Occipital lobe (tissue), 2 donors: ENCODE results near the gene SCAI. TPM values are rescaled to one million over a fixed set of nuclear protein-coding genes. Genes with fewer than 3 reads are reported as not detected.
"Not testable (repeated sequence)": the region's sequence is repeated elsewhere in the genome, so short reads cannot be mapped to it uniquely, and the experiment has no call there.

Experiments
- DNase-seq: peaks from one replicate; lab custom pipeline; 2025; lab: John Stamatoyannopoulos, UW
- total RNA-seq: library from RNA; depleted of rRNA; stranded (reverse); fragments of >200 nt; gene quantifications from one replicate; pipeline ENCODE4 v1.2.3, GENCODE V29; 2014

Gene SCAI
- total RNA-seq, result 51.3 TPM

DNA sequence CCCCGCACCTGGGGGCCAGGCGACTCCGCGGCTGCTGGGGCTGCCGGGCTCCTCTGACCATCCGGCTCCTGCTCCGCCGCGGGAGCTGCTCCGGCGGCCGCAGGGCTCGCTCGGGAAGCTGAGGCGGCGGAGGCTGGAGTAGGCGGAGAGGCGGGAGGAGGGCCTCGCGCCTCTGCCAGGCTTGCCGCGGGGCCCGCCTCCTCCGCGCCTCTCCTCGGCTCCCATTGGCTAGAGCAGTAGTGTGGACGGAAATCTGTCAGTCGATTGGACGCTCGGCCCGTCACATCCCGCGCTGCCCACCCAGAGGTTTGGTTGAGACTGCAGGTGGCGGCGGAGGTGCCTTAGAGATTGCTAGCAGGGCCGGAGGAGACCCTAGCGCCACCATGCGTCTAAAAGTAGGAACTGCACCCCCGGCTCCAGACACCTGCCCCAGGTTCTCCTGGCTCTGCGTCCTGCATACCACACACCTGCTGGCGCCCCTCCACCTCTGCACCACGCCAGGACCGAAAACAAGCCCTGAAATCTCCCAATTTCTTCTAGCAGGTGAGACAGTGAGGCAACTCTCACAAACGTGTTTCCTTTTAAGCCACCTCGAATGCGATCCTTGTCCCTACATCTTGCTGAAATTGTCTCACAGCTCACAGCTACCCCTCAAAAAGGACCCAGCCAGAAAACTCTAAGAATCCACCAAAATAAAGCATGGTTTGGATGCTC lies at the start of gene SCAI:
SCAI (minus strand) TSS at position 152 of the 714 bp plus-strand sequence; CDS start at position 61, 91 bp downstream.
- peak; percentile 98 for DNase-seq

DNA sequence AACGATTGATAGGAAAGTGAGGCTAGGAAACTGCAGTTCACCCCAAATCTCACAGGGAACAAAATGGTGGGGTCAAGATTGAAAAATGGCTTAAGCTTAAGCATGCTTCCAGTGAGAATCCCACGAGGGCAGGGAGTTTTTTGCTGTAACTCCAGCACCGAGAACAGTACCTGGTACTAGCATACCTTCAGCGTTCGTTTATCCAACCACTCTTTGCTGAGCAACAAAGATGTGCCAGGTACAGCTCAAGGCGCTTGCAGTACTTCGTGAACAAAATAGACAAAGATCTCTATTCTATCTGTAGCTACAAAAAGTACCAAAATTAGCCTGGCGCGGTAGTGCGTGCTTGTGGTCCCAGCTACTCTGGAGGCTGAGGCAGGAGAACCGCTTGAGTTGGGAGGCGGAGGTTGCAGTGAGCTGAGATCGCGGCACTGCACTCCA lies 47.1 kb upstream of the SCAI start:
- no peak for DNase-seq

DNA sequence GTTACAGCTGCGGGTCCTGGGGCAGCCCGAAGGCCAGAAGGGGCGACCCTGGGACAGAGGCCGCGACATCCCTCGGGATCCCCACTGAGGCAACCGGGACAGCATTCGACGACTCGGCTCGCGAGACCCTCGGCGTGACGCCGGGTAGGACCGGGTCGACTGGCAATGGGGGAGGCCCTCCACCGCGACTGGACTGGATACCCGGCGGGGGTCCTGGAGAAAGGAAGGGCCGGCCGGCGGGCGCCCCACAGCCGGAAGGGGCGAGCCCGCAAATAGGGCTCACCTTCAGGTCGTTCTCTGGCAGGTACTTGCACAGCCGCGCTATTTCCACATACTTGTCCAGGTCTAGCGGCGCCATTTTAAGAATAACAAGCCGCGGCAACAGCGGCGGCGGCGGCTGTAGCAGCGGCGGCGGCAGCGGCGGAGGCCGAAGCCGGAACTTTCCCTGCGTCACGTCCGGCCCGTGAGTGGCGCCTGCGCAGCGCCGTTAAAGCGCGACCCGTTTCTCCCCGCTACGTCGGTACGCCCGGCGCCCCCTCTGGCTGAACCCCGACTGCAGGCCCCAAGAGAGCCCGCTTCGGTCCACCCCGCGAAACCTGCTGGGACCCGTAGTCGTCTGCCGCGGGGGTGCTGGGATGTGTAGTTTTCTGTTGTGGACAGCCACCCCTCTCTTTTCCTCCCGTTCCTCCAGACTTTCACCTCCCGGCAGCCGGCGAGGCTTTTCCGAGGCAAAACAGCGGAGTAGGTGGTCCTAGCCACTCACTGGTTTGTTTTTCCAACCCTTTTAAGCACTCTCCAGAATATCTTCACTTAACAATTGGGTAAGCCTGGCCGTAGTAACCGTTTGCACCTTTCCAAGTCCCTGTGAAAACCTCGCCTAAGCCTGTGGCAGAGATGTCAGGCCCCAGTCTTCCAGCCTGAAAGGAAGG lies 46.3 kb upstream of the SCAI start, which contains the start of gene PPP6C:
PPP6C (minus strand) TSS at position 443 of the 929 bp plus-strand sequence; CDS start at position 358, 85 bp downstream.
- peak; percentile 95 for DNase-seq

DNA sequence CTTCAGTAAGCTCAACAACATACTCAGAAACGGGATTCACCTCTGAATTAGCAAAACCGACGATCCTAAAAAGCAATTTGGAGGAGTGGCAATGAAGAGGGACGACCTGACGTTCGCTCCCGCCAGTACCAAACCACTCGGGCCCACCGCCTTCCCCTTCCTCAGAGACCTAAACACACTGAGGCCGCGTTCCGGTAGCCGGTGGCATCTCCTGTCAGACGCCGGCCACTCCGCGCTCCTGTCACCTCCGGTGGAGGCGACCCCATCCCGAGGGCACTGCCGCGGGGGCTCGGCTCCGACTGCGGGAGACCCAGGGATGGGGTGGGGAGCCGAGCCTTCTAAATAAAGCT lies 45.7 kb upstream of the SCAI start:
- DNase-seq, result no peak

DNA sequence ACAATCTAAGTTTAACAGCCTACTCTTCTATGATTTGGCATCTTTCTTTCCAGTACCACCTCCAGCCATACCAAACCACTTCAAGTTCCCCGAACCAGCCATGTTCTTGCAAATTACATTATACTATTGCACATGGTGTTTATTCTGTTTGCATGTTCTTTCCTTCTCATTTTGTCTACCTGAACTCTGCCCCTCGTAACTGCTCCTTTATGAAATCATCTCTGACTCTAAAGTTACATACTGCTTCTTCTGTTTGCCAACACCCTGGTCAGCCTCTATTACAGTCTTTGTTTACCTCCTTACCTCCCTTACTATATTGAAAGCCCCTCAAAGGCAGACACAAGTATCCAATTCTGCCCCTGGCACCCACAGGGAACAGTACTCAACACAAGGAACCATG lies 40.2 kb upstream of the SCAI start:
- no peak for DNase-seq

DNA sequence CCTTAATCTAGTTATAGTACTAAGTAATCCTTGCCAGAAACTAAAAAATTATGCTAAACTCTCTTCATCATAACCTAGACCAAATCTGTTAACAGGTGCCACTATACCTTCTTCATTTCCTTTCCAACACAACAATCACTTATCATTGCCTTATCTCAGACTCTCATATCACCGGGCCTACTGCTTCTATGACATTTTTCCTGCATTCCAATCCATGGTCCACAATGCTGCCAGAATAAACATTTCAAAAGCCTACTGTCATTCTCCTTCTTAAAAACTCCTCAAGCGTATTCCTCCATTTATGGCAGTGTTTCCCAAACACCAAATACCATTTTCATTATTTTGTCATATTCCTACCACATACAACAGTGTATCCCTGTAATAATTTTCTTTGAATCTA lies 39.7 kb upstream of the SCAI start:
- DNase-seq, result no peak

DNA sequence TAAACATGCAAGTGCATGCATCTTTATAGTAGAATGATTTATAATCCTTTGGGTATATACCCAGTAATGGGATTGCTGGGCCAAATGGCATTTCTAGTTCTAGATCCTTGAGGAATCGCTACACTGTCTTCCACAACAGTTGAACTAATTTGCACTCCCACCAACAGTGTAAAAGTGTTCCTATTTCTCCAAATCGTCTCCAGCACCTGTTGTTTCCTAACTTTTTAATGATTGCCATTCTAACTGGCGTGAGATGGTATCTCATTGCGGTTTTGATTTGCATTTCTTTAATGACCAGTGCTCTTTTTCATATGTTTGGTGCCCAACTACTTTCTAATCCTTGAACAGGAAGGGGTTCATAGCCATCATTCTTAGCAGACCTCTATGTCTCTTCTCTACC lies 38.4 kb upstream of the SCAI start:
- not testable (repeated sequence) for DNase-seq

DNA sequence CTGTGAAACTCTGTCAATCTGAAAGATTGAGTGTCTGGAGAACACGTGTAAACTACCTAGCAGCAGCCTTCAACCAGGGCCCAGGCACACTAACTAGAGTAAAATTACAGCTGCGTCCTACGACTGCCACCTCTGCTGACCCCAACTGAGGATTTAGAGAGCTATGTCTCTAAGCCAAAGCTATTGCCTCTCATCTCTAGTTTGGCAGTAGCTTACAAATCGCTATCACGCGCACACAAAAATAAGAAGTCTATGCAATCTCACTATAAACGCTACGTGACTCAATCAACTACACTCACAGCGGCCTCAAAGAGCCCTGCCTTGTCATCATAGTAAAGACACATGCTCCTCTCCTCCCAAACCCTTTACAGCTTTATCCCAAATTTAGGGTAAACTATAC lies 37.5 kb upstream of the SCAI start:
- no peak for DNase-seq

DNA sequence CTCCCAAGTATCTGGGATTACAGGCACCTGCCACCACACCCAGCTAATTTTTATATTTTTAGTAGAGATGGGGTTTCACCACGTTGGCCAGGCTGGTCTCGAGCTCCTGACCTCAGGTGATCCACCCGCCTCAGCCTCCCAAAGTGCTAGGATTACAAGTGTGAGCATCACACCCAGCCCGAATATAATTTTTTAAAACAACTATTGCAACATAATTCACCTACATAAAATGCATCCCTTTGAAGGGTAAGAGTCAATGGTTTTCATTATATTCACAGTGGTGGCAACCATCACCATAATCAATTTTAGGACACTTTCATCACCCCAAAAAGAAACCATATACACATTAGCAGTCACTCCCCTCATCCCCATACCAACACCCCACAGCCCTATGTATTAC lies 36.4 kb upstream of the SCAI start:
- DNase-seq, result not testable (repeated sequence)

DNA sequence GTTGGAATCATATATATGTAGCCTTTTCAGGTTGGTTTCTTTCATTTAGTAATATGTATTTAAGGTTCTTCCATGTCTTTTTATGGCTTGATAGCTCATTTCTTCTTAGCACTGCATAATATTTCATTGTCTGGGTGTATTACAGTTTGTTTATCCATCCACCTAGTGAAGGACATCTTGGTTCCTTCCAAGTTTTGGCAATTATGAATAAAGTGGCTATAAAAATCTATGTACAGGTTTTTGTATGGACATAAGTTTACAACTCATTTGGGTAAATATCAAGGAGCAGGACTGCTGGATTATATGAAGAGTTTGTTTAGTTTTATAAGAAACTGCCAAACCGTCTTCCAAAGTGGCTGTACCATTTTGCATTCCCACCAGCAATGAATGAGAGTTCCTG lies 34.6 kb upstream of the SCAI start:
- DNase-seq, result no peak

DNA sequence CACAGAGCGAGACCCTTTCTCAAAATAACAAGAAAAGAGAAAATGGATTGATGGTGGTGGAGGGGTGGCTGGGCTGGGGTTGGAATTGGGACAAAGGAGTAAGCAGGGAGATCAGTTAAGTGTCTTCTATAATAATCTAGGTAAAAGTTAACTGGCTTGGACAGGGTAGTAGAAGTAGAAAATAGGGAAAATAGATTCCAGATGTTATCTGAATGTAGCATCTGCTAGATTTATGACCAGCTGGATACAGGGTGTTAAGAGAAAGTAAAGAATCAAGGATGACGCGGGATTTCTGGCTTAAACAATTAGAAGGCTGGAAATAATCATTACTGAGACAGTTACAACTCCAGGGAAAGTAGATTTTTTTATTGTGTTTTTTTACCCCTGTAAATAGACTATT lies 33.3 kb upstream of the SCAI start:
- no peak for DNase-seq

DNA sequence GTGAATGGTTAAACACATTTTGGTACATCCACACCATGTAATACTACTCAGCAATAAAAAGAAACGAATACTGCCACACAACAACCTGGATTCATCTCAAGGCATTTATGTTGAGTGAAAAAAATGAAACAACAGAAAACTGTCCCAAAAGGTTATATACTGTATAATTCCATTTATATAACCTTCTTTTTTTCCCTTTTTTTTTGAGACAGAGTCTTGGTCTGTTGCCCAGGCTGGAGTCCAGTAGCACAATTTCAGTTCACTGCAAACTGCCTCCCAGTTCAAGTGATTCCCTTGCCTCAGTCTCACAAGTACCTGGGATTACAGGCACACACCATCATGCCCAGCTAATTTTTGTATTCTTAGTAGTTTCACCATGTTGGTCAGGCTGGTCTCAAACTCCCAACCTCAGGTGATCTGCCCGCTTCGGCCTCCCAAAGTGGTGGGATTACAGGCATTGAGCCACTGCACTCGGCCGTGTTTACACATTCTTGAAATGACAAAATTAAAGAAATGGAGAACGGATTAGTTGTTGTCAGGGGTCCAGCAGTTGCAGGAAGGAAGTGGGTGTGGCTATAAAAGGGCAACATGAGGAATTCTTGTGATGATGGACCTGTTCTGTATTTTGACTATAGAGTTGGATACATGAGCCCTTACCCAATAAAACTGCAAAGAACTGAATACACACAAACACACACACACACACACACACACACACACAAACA lies 28.9 kb upstream of the SCAI start:
- DNase-seq, result no peak

DNA sequence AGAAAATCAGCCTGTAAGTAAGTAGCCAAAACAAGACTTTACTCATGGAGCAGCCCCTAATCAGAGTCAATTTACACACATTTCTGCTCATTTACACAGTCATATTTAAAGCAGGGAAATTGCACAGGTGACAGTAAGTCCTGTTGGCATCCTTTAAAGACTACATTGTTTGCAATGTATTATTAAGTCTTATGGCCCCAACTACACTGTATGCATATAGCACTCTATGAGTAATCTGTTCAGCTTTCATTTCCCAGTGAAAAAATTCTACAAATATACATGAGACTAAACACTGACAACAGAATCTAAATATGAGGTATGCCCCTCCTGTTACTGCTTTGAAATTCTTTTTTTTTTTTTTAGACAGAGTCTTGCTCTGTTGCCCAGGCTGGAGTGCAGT lies 26.6 kb upstream of the SCAI start:
- no peak for DNase-seq

DNA sequence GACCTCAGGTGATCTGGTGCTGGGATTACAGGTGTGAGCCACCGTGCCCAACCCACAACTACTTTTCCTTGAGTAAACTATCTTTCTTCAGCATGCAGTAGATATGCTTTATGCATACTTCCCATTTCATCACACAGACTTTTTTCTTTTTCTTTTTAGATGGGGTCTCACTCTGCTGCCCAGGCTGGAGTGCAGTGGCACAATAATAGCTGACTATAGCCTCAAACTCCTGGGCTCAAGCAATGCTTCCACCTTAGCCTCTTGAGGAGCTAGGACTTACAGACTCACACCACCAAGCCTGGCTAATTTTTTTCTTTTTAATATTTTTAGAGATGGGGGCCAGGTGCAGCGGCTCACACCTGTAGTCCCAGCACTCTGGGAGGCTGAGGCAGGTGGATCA lies 23.4 kb upstream of the SCAI start:
- no peak for DNase-seq

DNA sequence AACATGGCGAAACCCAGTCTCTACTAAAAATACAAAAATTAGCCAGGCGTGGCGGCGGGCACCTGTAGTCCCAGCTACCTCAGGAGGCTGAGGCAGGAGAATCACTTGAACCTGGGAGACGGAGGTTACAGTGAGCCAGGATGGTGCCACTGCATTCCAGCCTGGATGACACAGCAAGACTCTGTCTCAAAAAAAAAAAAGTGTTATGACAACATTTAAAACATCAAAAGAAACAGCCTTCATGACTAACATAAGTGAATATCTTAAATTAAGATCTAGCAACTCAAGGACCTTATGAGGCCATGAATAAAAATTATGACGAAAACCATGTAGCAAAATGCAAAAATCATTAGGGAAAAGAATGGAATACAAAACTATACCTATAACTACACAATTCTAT lies 19.6 kb upstream of the SCAI start:
- not testable (repeated sequence) for DNase-seq

DNA sequence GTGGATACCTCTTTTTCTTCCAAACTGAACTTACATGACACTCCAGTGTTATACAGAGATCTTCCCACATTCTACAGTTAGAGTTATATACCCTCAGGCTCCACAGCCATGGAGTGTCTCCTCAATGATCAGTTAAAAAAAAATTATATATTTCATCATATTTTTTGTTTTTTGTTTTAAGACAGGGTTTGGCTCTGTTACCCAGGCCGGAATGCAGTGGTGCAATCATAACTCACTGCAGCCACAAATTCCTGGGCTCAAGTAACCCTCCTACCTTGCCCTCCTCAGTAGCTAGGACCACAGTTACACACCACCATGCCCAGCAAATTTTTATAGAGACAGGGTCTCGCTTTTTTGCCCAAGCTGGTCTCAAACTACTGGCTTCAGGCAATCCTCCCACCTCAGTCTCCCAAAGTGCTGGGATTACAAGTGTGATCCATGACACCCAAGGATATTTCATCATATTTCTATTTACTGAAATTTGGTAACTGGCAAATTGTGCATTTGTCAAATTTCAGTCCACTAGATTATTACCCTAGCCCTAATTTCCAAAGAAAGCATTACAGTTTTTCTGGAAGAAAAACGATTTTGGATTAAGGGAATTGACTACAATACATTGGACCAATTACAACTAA lies 18.1 kb upstream of the SCAI start:
- DNase-seq, result no peak

DNA sequence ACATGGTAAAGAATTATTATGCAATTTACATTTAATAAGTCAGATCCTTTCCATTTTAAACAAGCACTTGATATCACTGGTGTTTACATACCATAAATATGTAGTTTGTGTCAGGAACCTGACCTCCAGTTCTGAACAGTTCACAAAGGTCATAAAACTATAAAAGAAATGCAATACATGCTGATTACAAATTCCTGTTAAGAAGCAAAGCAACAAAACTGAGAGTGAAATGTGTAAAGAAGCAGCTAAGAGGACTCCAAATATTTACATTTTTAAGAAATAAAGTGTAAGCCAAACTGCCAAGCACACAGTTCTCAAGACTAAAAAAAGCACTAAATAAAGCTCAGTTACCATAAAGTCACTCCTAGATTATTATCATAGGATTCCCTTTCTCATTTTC lies 17.4 kb upstream of the SCAI start:
- no peak for DNase-seq

DNA sequence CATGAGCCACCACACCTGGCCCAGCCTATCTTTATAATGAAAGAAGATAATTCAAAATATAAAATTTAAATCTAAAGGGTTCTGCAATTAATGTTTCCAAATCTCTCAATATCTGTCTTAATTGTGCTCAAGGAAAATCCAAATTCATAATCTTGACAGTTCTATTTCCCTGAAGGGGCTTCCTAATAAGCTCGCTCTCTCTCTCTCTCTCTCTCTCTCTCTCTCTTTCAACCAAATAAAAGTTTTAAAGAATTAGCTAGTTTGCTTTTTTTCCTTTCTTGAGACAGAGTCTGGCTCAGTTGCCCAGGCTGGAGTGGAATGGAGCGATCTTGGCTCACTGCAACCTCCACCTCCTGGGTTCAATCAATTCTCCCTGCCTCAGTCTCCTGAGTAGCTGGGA lies 13.2 kb upstream of the SCAI start:
- no peak for DNase-seq

DNA sequence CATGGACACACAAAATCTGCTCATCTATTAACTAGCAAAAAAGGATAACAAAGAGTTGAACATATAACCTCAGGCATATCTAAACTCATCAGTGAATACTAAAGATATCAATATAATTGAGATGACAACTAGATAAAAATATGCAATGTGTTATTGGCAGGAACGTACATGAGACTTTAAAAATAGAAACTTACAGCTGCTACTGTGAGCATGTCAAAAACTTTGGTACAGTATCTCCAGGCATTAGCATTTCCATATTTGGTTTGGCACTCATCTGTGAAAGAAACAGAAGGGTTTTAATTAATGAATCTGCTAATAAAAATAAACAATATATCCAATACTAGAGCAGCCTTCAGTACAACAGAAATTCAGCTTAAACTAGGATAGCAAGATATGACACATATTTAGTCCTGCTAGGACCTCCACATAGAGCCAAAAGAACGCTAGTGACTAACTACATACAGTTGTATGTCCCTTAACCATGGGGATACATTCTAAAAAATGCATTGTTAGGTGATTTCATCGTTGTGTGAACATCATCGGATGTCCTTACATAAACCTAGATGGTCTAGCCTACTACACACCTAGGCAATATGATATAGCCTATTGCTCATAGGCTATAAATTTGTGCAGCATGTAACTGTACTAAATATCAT lies 10.5 kb upstream of the SCAI start:
- DNase-seq, result no peak

DNA sequence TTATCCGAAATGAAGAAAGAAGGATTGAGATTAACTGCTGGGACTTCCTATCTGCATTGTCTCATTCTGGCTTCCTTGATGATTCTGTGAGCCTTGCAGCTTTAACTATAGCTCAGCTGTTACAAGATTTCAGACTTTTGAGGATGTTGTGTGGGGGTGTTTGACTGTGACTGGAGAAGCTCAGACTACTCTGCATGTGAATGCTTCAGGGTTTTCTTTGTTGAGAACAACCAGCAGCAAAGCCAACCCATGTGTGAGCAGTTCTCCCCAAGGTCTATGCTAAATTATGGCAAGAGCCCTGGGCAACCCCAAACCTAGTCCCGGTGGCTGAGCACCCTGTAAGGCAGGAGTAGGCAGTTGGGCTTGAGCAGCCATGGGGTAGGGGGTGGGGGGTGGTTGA lies 8.4 kb upstream of the SCAI start:
- no peak for DNase-seq
